ENCODE results near the gene BRAF.
"Not testable (repeated sequence)": the region's sequence is repeated elsewhere in the genome, so short reads cannot be mapped to it uniquely, and the experiment has no call there.

The BRAF gene

GRCh38 chr7:140873434-140873833 lies 51.3 kb downstream of the BRAF start:
- no peak for DNase-seq

GRCh38 chr7:140870003-140870402 lies 54.7 kb downstream of the BRAF start:
- no peak for DNase-seq

GRCh38 chr7:140869430-140869829 lies 55.3 kb downstream of the BRAF start:
- DNase-seq = no peak

- DNase-seq = no peak
Measured at GRCh38 chr7:140867467-140868462, 57.0 kb downstream of the BRAF start.

- no peak for DNase-seq
Measured at GRCh38 chr7:140866926-140867325, 57.8 kb downstream of the BRAF start.

GRCh38 chr7:140864732-140865131 lies 60.0 kb downstream of the BRAF start:
- DNase-seq = no peak

- DNase-seq = no peak
Measured at GRCh38 chr7:140863867-140864266, 60.9 kb downstream of the BRAF start.

- no peak for DNase-seq
Measured at GRCh38 chr7:140863184-140863583, 61.5 kb downstream of the BRAF start.

GRCh38 chr7:140857048-140857447 lies 67.7 kb downstream of the BRAF start:
- DNase-seq = no peak

- no peak for DNase-seq
Measured at GRCh38 chr7:140841166-140841715, 83.5 kb downstream of the BRAF start.

GRCh38 chr7:140831724-140832123 lies 93.0 kb downstream of the BRAF start:
- DNase-seq = no peak

- no peak for DNase-seq
Measured at GRCh38 chr7:140829720-140830119, 95.0 kb downstream of the BRAF start.

- DNase-seq = no peak
Measured at GRCh38 chr7:140828741-140829140, 96.0 kb downstream of the BRAF start.

GRCh38 chr7:140817383-140817782 lies 107.3 kb downstream of the BRAF start:
- DNase-seq = not testable (repeated sequence)

GRCh38 chr7:140810830-140811556 lies 113.7 kb downstream of the BRAF start:
- peak; percentile 10 for DNase-seq

GRCh38 chr7:140810385-140810784 lies 114.3 kb downstream of the BRAF start:
- DNase-seq = no peak

GRCh38 chr7:140778975-140779374 lies 145.8 kb downstream of the BRAF start:
- DNase-seq = no peak

- DNase-seq = no peak
Measured at GRCh38 chr7:140778568-140778967, 146.2 kb downstream of the BRAF start.

- DNase-seq = no peak
Measured at GRCh38 chr7:140774371-140774770, 150.4 kb downstream of the BRAF start.

GRCh38 chr7:140773104-140773503 lies 151.6 kb downstream of the BRAF start:
- DNase-seq = no peak

GRCh38 chr7:140771826-140772225 lies 152.9 kb downstream of the BRAF start:
- DNase-seq = no peak

- DNase-seq = no peak
Measured at GRCh38 chr7:140769852-140770251, 154.9 kb downstream of the BRAF start.

GRCh38 chr7:140767418-140767817 lies 157.3 kb downstream of the BRAF start:
- no peak for DNase-seq

- not testable (repeated sequence) for DNase-seq
Measured at GRCh38 chr7:140765441-140765840, 159.3 kb downstream of the BRAF start.

Data from NCI-H524 treated with DMSO at 0.1 percent for 48 hours (cell line).